OCI-LY1 (cell line): ENCODE results near the gene PDE3A.

Experiments
- CTCF ChIP-seq: fragments of 200-600 bp; sonication (generic), shearing (Covaris generic); IDR thresholded peaks from 2 replicates; pipeline ENCODE4 v1.5.1; 2017; ENCODE audit warnings: mild to moderate bottlenecking, antibody characterized with exemption, low read length, moderate library complexity, mixed read lengths
- EZH2 ChIP-seq: fragments of 200-600 bp; sonication (generic), shearing (Covaris generic); IDR thresholded peaks from 2 replicates; pipeline ENCODE4 v1.8.0; 2017; ENCODE audit warnings: borderline replicate concordance, mixed run types, mild to moderate bottlenecking, antibody characterized with exemption, low read length, moderate library complexity, mixed read lengths

DNA sequence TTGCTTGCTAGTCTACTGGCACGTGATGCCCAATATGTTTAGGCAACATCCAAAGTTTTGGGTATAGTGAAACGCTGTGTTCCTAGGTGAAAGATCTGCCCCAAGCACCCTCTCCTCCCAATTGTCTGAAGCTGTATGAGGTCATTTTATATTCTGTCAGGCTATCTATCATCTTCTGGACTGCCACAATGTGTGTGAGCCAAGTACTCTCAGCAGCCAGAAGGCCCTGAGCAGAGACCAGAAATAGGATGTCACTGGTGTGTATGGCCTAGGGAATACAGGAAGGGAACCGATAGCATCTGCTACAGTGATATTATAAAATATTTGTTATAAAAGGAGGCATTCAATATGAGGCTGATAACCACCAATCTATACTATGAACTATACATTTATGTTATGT, 7.9 kb upstream of the PDE3A start:
- no peak for TF ChIP-seq CTCF
- TF ChIP-seq EZH2 = no peak
